Caco-2 (cell line): ENCODE data around the gene SMURF1. TPM values are rescaled to one million over a fixed set of nuclear protein-coding genes. Genes with fewer than 3 reads are reported as not detected.
A peak's percentile ranks its signal among the peaks of the same experiment; 100 is the strongest.

ENCODE experiments used
- BruUV-seq: library from RNA; stranded (reverse); fragments of 400-500 nt; replicated peaks from 2 replicates; lab custom pipeline; 2021; lab: Mats Ljungman, UMichigan
- CTCF ChIA-PET: fragments of 300-600 bp; sonication (Branson Sonifier 250); formaldehyde crosslinking; loops from one replicate; lab custom pipeline; 2022; ENCODE audit warnings: antibody characterized with exemption; lab: Charles Lee
- POLR2A ChIA-PET: fragments of 300-600 bp; sonication (Branson Sonifier 250); formaldehyde crosslinking; loops from one replicate; lab custom pipeline; 2022; ENCODE audit warnings: antibody characterized with exemption; lab: Charles Lee
- DNase-seq, 2 experiments: peaks; one replicate each; pipeline versions ENCODE4 v3.0.0 to v3.0.0-alpha.2; 2020 to 2022
- H3K27me3 ChIP-seq: replicated peaks from 2 replicates; pipeline ENCODE4 v1.6.0; 2011; ENCODE audit warnings: low read length; ENCODE audit not compliant: control insufficient read depth, insufficient read depth
- H3K36me3 ChIP-seq: 2 replicates; pipeline ENCODE4 v1.5.1; 2011; ENCODE audit warnings: low read length; ENCODE audit not compliant: control insufficient read depth, insufficient read depth
- H3K4me1 ChIP-seq: fragments of 250-450 bp; sonication (Bioruptor Pico); 2 replicates; pipeline ENCODE4 v1.5.1; 2020; ENCODE audit warnings: mild to moderate bottlenecking
- H3K4me3 ChIP-seq: 2 replicates; pipeline ENCODE4 v1.5.1; 2011; ENCODE audit warnings: low read depth, mild to moderate bottlenecking, control low read depth, low read length
- H3K9me3 ChIP-seq: fragments of 250-450 bp; sonication (Bioruptor Pico); 2 replicates; pipeline ENCODE4 v1.5.1; 2020; ENCODE audit warnings: mild to moderate bottlenecking, moderate library complexity
- H3K27ac Mint-ChIP-seq: one replicate; pipeline ENCODE4 v1.8.0; 2022; ENCODE audit warnings: mixed read lengths; ENCODE audit not compliant: unreplicated experiment
- H3K27me3 Mint-ChIP-seq: one replicate; pipeline ENCODE4 v1.8.0; 2022; ENCODE audit warnings: mixed read lengths; ENCODE audit not compliant: insufficient read depth, unreplicated experiment
- H3K36me3 Mint-ChIP-seq: one replicate; pipeline ENCODE4 v1.8.0; 2022; ENCODE audit warnings: mild to moderate bottlenecking, mixed read lengths; ENCODE audit not compliant: insufficient read depth, unreplicated experiment
- H3K4me1 Mint-ChIP-seq: one replicate; pipeline ENCODE4 v1.8.0; 2022; ENCODE audit warnings: low read depth, mixed read lengths; ENCODE audit not compliant: unreplicated experiment
- H3K4me3 Mint-ChIP-seq: one replicate; pipeline ENCODE4 v1.8.0; 2022; ENCODE audit warnings: mild to moderate bottlenecking, moderate library complexity, mixed read lengths; ENCODE audit not compliant: unreplicated experiment
- H3K9me3 Mint-ChIP-seq: one replicate; pipeline ENCODE4 v1.8.0; 2022; ENCODE audit warnings: mixed read lengths; ENCODE audit not compliant: unreplicated experiment
- CTCF ChIP-seq, 2 experiments: fragments of 200-600 bp in 1 of 2; IDR thresholded peaks; 1 replicate in 1 of 2; 2 replicates in 1 of 2; pipeline versions ENCODE4 v1.5.1 to v1.8.0; 2011 to 2022; ENCODE audit warnings: antibody characterized with exemption in 1 of 2, control low read depth in 1 of 2, inconsistent platforms in 1 of 2, low read depth in 1 of 2, low read length in 1 of 2, mild to moderate bottlenecking in 1 of 2, moderate library complexity in 1 of 2; ENCODE audit not compliant: insufficient read depth in 1 of 2, severe bottlenecking in 1 of 2, unreplicated experiment in 1 of 2
- intact Hi-C: fragments of 100-400 bp; cut with micrococcal nuclease; formaldehyde crosslinking; loops from one replicate; pipeline ENCODE4 v1.10.0; 2022; ENCODE audit not compliant: unreplicated experiment
- total RNA-seq: library from RNA; stranded (reverse); gene quantifications from 2 replicates; pipeline ENCODE4 v1.2.3, GENCODE V29; 2022

SMURF1 gene
- total RNA-seq, 1 experiment from 2014 or later = 22.5 TPM

GRCh38 chr7:98988641-98989040 lies 155.3 kb downstream of the SMURF1 start:
- no TSS peak for BruUV-seq
- no peaks in the 10 kb centered on the region for H3K9me3 ChIP-seq
- no peak overlapping the region for H3K4me3 ChIP-seq
- intact Hi-C loops = no loop called here
- DNase-seq = peak in 1 of 2 experiments; percentile 19
- Mint-ChIP-seq H3K36me3 (peaks cover 88% of the 10 kb centered on the region), H3K27me3 (no peaks in the 10 kb centered on the region), H3K4me3 (no peak overlapping the region), H3K9me3 (peaks cover 16% of the 10 kb centered on the region), H3K4me1 (no peaks in the 10 kb centered on the region), H3K27ac (no peak overlapping the region)
- H3K36me3 ChIP-seq = peaks cover 6% of the 10 kb centered on the region
- no peaks in the 10 kb centered on the region for H3K27me3 ChIP-seq
- TF ChIP-seq CTCF (IDR thresholded peaks at IDR 0.05; ENCODE audit: insufficient read depth in 1 of 2, low read depth in 1 of 2, low read length in 1 of 2, severe bottlenecking in 1 of 2, unreplicated experiment in 1 of 2) = no peak
- ChIA-PET CTCF (no interaction called here), POLR2A (interaction anchor here (0.5 kb wide), 1 partner anchor 84 kb away, joined by 7 read pairs; no protein-coding TSS in a partner anchor)
- no peaks in the 10 kb centered on the region for H3K4me1 ChIP-seq

GRCh38 chr7:98985945-98986344 lies 158.0 kb downstream of the SMURF1 start:
- TF ChIP-seq CTCF (IDR thresholded peaks at IDR 0.05; ENCODE audit: insufficient read depth in 1 of 2, low read depth in 1 of 2, low read length in 1 of 2, severe bottlenecking in 1 of 2, unreplicated experiment in 1 of 2) = no peak
- Mint-ChIP-seq H3K36me3 (peaks cover 90% of the 10 kb centered on the region), H3K9me3 (peaks cover 16% of the 10 kb centered on the region), H3K27me3 (no peaks in the 10 kb centered on the region), H3K4me1 (no peaks in the 10 kb centered on the region), H3K27ac (no peak overlapping the region), H3K4me3 (no peak overlapping the region)
- Histone ChIP-seq H3K9me3 (no peaks in the 10 kb centered on the region), H3K4me3 (no peak overlapping the region), H3K4me1 (no peaks in the 10 kb centered on the region), H3K36me3 (peaks cover 6% of the 10 kb centered on the region), H3K27me3 (no peaks in the 10 kb centered on the region)
- no TSS peak for BruUV-seq
- ChIA-PET POLR2A (no interaction called here), CTCF (no interaction called here)
- DNase-seq = no peak
- intact Hi-C loops = no loop called here

DNA sequence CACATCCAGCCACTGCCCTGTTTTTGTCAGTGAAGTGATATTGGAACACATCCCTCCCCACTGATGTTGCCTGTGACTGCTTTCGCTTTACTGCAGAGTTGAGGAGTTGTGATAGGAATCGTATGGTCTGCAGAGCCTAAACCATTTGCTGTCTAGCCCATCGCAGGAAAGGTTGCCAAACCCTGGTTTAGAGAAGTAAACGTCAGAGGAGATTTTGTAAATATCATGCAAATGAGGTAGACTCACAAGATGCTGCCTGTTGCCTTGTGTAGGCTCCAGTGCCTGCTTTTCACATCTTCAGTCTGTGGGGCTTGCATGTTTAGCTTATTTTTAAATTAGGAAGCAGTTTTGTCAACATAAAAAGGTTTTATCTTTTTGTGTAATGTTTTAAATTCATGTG lies 158.5 kb downstream of the SMURF1 start:
- BruUV-seq = no TSS peak
- intact Hi-C loops = no loop called here
- no peaks in the 10 kb centered on the region for H3K27me3 ChIP-seq
- no peaks in the 10 kb centered on the region for H3K9me3 ChIP-seq
- H3K9me3 Mint-ChIP-seq = peaks cover 16% of the 10 kb centered on the region
- no peaks in the 10 kb centered on the region for H3K27me3 Mint-ChIP-seq
- no peak overlapping the region for H3K4me3 ChIP-seq
- TF ChIP-seq CTCF (IDR thresholded peaks at IDR 0.05; ENCODE audit: insufficient read depth in 1 of 2, low read depth in 1 of 2, low read length in 1 of 2, severe bottlenecking in 1 of 2, unreplicated experiment in 1 of 2) = no peak
- no peak overlapping the region for H3K4me3 Mint-ChIP-seq
- H3K4me1 ChIP-seq = no peaks in the 10 kb centered on the region
- ChIA-PET CTCF (no interaction called here), POLR2A (no interaction called here)
- no peaks in the 10 kb centered on the region for H3K4me1 Mint-ChIP-seq
- no peak overlapping the region for H3K27ac Mint-ChIP-seq
- H3K36me3 Mint-ChIP-seq = peaks cover 93% of the 10 kb centered on the region
- H3K36me3 ChIP-seq = peaks cover 6% of the 10 kb centered on the region
- DNase-seq = peak in 1 of 2 experiments; percentile 10
